H1 (cell line): Measurements from ENCODE around the gene PLIN1. TPM values are rescaled to one million over a fixed set of nuclear protein-coding genes. Genes with fewer than 3 reads are reported as not detected.
A peak's percentile ranks its signal among the peaks of the same experiment; 100 is the strongest.

ENCODE experiments used
- CTCF ChIA-PET: fragments of 300-600 bp; sonication (Branson Sonifier 250); formaldehyde crosslinking; loops from one replicate; lab custom pipeline; 2021; ENCODE audit not compliant: partially characterized antibody; lab: Charles Lee
- POLR2A ChIA-PET: fragments of 300-600 bp; sonication (Branson Sonifier 250); formaldehyde crosslinking; loops from one replicate; lab custom pipeline; 2021; ENCODE audit warnings: inconsistent platforms; ENCODE audit not compliant: partially characterized antibody; lab: Charles Lee
- DNase-seq, 2 experiments: peaks; one replicate each; pipeline versions ENCODE4 v3.0.0 to v3.0.0-alpha.2; 2010 to 2022; ENCODE audit warnings: low spot score in 2 of 2, low read depth in 1 of 2, mixed read lengths in 1 of 2
- FAIRE-seq: peaks from 2 replicates; lab custom pipeline; 2011; peaks lifted over from hg19 to GRCh38; lab: Jason Lieb, UNC
- H2AFZ ChIP-seq: 2 replicates; pipeline ENCODE4 v1.8.1; 2012; ENCODE audit warnings: low read length, inconsistent platforms
- H2AK5ac ChIP-seq: 2 replicates; pipeline ENCODE4 v1.6.1; 2013; ENCODE audit warnings: low read depth, low read length
- H2BK120ac ChIP-seq: replicated peaks from 2 replicates; pipeline ENCODE3; 2013; ENCODE audit warnings: low read depth, low read length, inconsistent platforms
- H2BK12ac ChIP-seq: 2 replicates; pipeline ENCODE4 v1.6.1; 2013; ENCODE audit warnings: low read depth, low read length
- H2BK15ac ChIP-seq: 2 replicates; pipeline ENCODE4 v1.6.1; 2013; ENCODE audit warnings: low read length
- H2BK20ac ChIP-seq: 2 replicates; pipeline ENCODE4 v1.6.1; 2013; ENCODE audit warnings: low read length
- H2BK5ac ChIP-seq: 2 replicates; pipeline ENCODE4 v1.6.1; 2013; ENCODE audit warnings: low read depth, low read length
- H3K14ac ChIP-seq: 2 replicates; pipeline ENCODE4 v1.6.1; 2013; ENCODE audit warnings: inconsistent platforms; ENCODE audit not compliant: insufficient read length
- H3K18ac ChIP-seq: 2 replicates; pipeline ENCODE4 v1.6.1; 2013; ENCODE audit warnings: low read length; ENCODE audit errors: extremely low read depth
- H3K23ac ChIP-seq: 2 replicates; pipeline ENCODE4 v1.6.1; 2013; ENCODE audit warnings: inconsistent platforms; ENCODE audit not compliant: insufficient read length
- H3K23me2 ChIP-seq: 2 replicates; pipeline ENCODE4 v1.6.1; 2013; ENCODE audit warnings: low read depth, low read length
- H3K27ac ChIP-seq: 2 replicates; pipeline ENCODE4 v1.6.1; 2011; ENCODE audit warnings: low read depth, low read length, inconsistent platforms
- H3K27me3 ChIP-seq, 4 experiments: replicated peaks in 1 of 4; 1 replicate in 1 of 4; 2 replicates in 3 of 4; pipeline versions ENCODE4 v1.6.1 to v1.8.1; 2011 to 2013; ENCODE audit warnings: low read length in 3 of 4, mild to moderate bottlenecking in 3 of 4, inconsistent platforms in 2 of 4, mixed read lengths in 2 of 4, moderate library complexity in 1 of 4; ENCODE audit not compliant: control insufficient read depth in 3 of 4, insufficient read depth in 3 of 4; ENCODE audit errors: extremely low read depth in 1 of 4
- H3K36me3 ChIP-seq, 4 experiments: 2 replicates each; pipeline versions ENCODE4 v1.6.1 to v1.8.1; 2011 to 2013; ENCODE audit warnings: mild to moderate bottlenecking in 4 of 4, low read length in 3 of 4, moderate library complexity in 2 of 4, control low read depth in 1 of 4, inconsistent platforms in 1 of 4; ENCODE audit not compliant: insufficient read depth in 4 of 4, control insufficient read depth in 2 of 4
- H3K4ac ChIP-seq: replicated peaks from 2 replicates; pipeline ENCODE3; 2013; ENCODE audit warnings: low read length, low read depth, mixed read lengths, inconsistent platforms; ENCODE audit not compliant: insufficient read length
- H3K4me1 ChIP-seq, 4 experiments: replicated peaks in 1 of 4; 1 replicate in 1 of 4; 2 replicates in 3 of 4; pipeline versions ENCODE4 v1.6.1 to v1.8.1; 2011 to 2013; ENCODE audit warnings: low read length in 3 of 4, inconsistent platforms in 2 of 4, mixed read lengths in 1 of 4; ENCODE audit not compliant: insufficient read depth in 4 of 4, control insufficient read depth in 3 of 4
- H3K4me2 ChIP-seq, 2 experiments: 2 replicates each; pipeline versions ENCODE4 v1.6.1 to v1.8.1; 2011 to 2013; ENCODE audit warnings: low read depth in 2 of 2, low read length in 2 of 2, control low read depth in 1 of 2, inconsistent platforms in 1 of 2, mild to moderate bottlenecking in 1 of 2; ENCODE audit not compliant: insufficient read depth in 1 of 2
- H3K4me3 ChIP-seq, 4 experiments: fragments of 200-600, 300-600 bp in 1 of 4; sonication (generic), shearing (Covaris generic), sonication (Bioruptor Twin) in 1 of 4; 2 replicates each; pipeline versions ENCODE4 v1.5.1 to v1.8.1; 2011 to 2016; ENCODE audit warnings: low read length in 4 of 4, low read depth in 3 of 4, control low read depth in 2 of 4, inconsistent platforms in 2 of 4, mild to moderate bottlenecking in 2 of 4, mixed read lengths in 1 of 4, moderate library complexity in 1 of 4; ENCODE audit not compliant: insufficient read depth in 2 of 4; ENCODE audit errors: extremely low read depth in 1 of 4
- H3K56ac ChIP-seq: replicated peaks from 2 replicates; pipeline ENCODE3; 2013; ENCODE audit warnings: low read depth, mild to moderate bottlenecking, mixed read lengths, low read length, inconsistent platforms; ENCODE audit not compliant: insufficient read length
- H3K79me1 ChIP-seq: 2 replicates; pipeline ENCODE4 v1.6.1; 2013; ENCODE audit warnings: low read depth, low read length, control low read depth
- H3K79me2 ChIP-seq, 2 experiments: 2 replicates each; pipeline versions ENCODE4 v1.6.1 to v1.8.1; 2012 to 2013; ENCODE audit warnings: low read length in 2 of 2, mild to moderate bottlenecking in 2 of 2, inconsistent platforms in 1 of 2; ENCODE audit not compliant: insufficient read depth in 2 of 2, control insufficient read depth in 1 of 2
- H3K9ac ChIP-seq, 4 experiments: replicated peaks in 1 of 4; 1 replicate in 1 of 4; 2 replicates in 3 of 4; pipeline versions ENCODE4 v1.6.1 to v1.8.1; 2011 to 2013; ENCODE audit warnings: low read depth in 3 of 4, low read length in 3 of 4, control low read depth in 2 of 4, mild to moderate bottlenecking in 2 of 4, moderate library complexity in 2 of 4, inconsistent platforms in 1 of 4; ENCODE audit errors: extremely low read depth in 1 of 4
- H3K9me3 ChIP-seq, 2 experiments: 2 replicates each; pipeline versions ENCODE4 v1.6.1 to v1.8.1; 2012 to 2013; ENCODE audit warnings: mild to moderate bottlenecking in 2 of 2, moderate library complexity in 2 of 2, control low read depth in 1 of 2, inconsistent platforms in 1 of 2, low read depth in 1 of 2, low read length in 1 of 2, mixed read lengths in 1 of 2; ENCODE audit not compliant: insufficient read depth in 2 of 2
- H4K20me1 ChIP-seq, 2 experiments: replicated peaks in 1 of 2; 2 replicates each; pipeline versions ENCODE3 to v1.8.1; 2011 to 2013; ENCODE audit warnings: inconsistent platforms in 2 of 2, low read length in 2 of 2, mild to moderate bottlenecking in 1 of 2; ENCODE audit not compliant: insufficient read depth in 2 of 2, control insufficient read depth in 1 of 2
- H4K5ac ChIP-seq: 2 replicates; pipeline ENCODE4 v1.6.1; 2013; ENCODE audit warnings: low read length, low read depth, mixed read lengths, inconsistent platforms; ENCODE audit not compliant: insufficient read length
- H4K8ac ChIP-seq: 2 replicates; pipeline ENCODE4 v1.8.0; 2013; ENCODE audit warnings: mild to moderate bottlenecking, moderate library complexity, low read length, inconsistent platforms; ENCODE audit not compliant: insufficient read depth; ENCODE audit errors: extremely low read depth
- H4K91ac ChIP-seq: replicated peaks from 2 replicates; pipeline ENCODE3; 2013; ENCODE audit warnings: low read length, mixed read lengths, inconsistent platforms; ENCODE audit not compliant: insufficient read length
- MAFK ChIP-seq: IDR thresholded peaks from 2 replicates; pipeline ENCODE4 v1.6.1; 2012; ENCODE audit warnings: low read depth, mild to moderate bottlenecking, improper control_type of control experiment, low read length
- MAX ChIP-seq: IDR thresholded peaks from 2 replicates; pipeline ENCODE4 v1.6.1; 2012; ENCODE audit warnings: inconsistent platforms
- POLR2AphosphoS5 ChIP-seq: IDR thresholded peaks from 2 replicates; pipeline ENCODE4 v1.6.1; 2011; ENCODE audit warnings: low read depth, low read length
- SRF ChIP-seq: IDR thresholded peaks from 2 replicates; pipeline ENCODE4 v1.6.1; 2011; ENCODE audit warnings: mild to moderate bottlenecking, low read depth, low read length, moderate library complexity
- TCF12 ChIP-seq: IDR thresholded peaks from 2 replicates; pipeline ENCODE4 v1.6.1; 2011; ENCODE audit warnings: low read depth, mild to moderate bottlenecking, low read length
- WGBS, 2 experiments: shearing (Covaris generic) in 1 of 2; methylation state at CpG; one replicate each; pipeline versions ENCODE4 v1.1.6 to v1.1.7; 2013 to 2015; ENCODE audit warnings: low lambda C conversion rate in 2 of 2, mixed read lengths in 2 of 2, inconsistent platforms in 1 of 2, low coverage in 1 of 2, missing lambda C conversion rate in 1 of 2; ENCODE audit not compliant: insufficient replicate concordance in 2 of 2, insufficient coverage in 1 of 2, insufficient read length in 1 of 2; ENCODE audit errors: extremely low coverage in 1 of 2, missing lambda C conversion rate in 1 of 2; 5-methylcytosine and 5-hydroxymethylcytosine counted together
- polyA plus RNA-seq, 7 experiments: library from polyadenylated mRNA; depleted of rRNA in 3 of 7; stranded (reverse) in 5 of 7; unstranded in 2 of 7; fragments of >200 nt in 5 of 7; fragments of 200-250 nt in 2 of 7; gene quantifications; 1 replicate in 5 of 7; 2 replicates in 1 of 7; 4 replicates in 1 of 7; pipeline versions ENCODE4 v1.2.1 to v1.2.3, GENCODE V29; 2011 to 2013; ENCODE audit warnings: missing spikeins in 2 of 7, mixed read lengths in 2 of 7
- total RNA-seq: library from RNA; stranded (reverse); fragmentation: NEBNext Ultra II Directional; extraction: Animal tissue kit (Norgen Biotek cat#: 25700); gene quantifications from 2 replicates; pipeline ENCODE4 v1.2.1, GENCODE V29; 2021
- TF ChIP-seq, protein P1 (sequence below): IDR thresholded peaks from 2 replicates; pipeline ENCODE4 v1.6.1; 2012; ENCODE audit warnings: inconsistent platforms

PLIN1 gene
- total and polyA plus RNA-seq, 2 of the 8 experiments (the other 6 are each of a cell fraction or from before 2014, with no cell fraction given), result 0.33 TPM; not detected in 1

DNA sequence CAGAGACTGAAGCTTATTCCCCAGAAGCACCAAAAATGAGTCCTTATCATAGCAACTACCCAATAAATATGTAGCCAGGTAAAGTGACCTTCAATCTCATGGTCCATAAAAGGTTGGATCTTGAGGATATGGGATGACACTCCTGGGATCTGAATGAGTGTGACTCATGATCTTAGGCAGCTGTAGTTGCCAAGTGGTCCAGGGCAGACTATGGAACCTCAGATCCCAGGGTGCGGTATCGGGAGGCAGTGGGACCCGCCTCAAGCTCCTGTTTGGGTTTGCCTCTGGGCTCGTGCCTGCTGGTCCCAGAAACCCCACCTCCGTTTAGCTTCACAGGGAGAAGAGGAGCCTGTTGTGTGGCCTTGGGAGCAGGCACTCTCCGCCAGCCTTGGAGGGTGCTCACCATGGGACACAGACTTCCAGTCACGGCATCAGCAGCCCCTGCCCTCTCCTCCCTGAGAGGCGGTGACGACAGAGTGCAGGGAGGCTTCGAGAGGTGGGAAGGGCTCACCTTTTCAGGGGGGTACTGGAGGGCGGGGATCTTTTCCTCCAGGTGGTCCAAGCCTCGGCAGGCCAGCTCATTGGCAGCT, 8.1 kb downstream of the PLIN1 start:
- Histone ChIP-seq H3K4me2 (no peak overlapping the region), H3K27me3 (peaks cover 0 to 8% (median 2%) of the 10 kb centered on the region in 4 experiments; a peak in 3 of 7 replicates), H4K8ac (no peak overlapping the region), H3K23ac (no peak overlapping the region), H2BK12ac (peak overlapping the region; percentile 9; the same call in 1 of the 2 replicates), H4K20me1 (no peaks in the 10 kb centered on the region), H3K23me2 (no peaks in the 10 kb centered on the region), H3K18ac (no peak overlapping the region), H3K79me1 (no peaks in the 10 kb centered on the region), H3K27ac (no peak overlapping the region), H4K91ac (no peak overlapping the region), H3K9me3 (no peaks in the 10 kb centered on the region), H2BK15ac (no peak overlapping the region), H4K5ac (no peak overlapping the region), H2AFZ (no peak overlapping the region), H2BK20ac (no peak overlapping the region), H3K79me2 (no peaks in the 10 kb centered on the region), H3K14ac (no peak overlapping the region), H3K4ac (no peak overlapping the region), H2AK5ac (no peak overlapping the region), H3K56ac (no peak overlapping the region), H2BK5ac (no peak overlapping the region), H3K4me1 (peaks cover 0 to 8% (median 3%) of the 10 kb centered on the region in 4 experiments; a peak in 6 of 7 replicates), H3K9ac (no peak overlapping the region), H3K4me3 (no peak overlapping the region), H2BK120ac (no peak overlapping the region), H3K36me3 (no peaks in the 10 kb centered on the region)
- no peak for FAIRE-seq
- DNase-seq, result no peak
- 87% methylated on average over 12 of the region's 12 CpGs; no CpG with 5 or more reads in 1 of the 2 experiments for WGBS, 2 experiments
- ChIA-PET POLR2A (interaction anchor here (1.1 to 1.5 kb wide), 2 partner anchors 23 to 96 kb away, joined by 3 read pairs; partner anchors contain the start of gene TICRR), CTCF (interaction anchor here (1.0 to 6.6 kb wide), 8 partner anchors 10 to 90 kb away, joined by 3 to 43 read pairs (median 12); partner anchors contain the start of genes PEX11A and WDR93)
- TF ChIP-seq, protein P1, sequence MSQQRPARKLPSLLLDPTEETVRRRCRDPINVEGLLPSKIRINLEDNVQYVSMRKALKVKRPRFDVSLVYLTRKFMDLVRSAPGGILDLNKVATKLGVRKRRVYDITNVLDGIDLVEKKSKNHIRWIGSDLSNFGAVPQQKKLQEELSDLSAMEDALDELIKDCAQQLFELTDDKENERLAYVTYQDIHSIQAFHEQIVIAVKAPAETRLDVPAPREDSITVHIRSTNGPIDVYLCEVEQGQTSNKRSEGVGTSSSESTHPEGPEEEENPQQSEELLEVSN, result no peak
- no peak for TF ChIP-seq TCF12
- no peak for TF ChIP-seq MAX
- no peak for TF ChIP-seq SRF
- no peak for TF ChIP-seq POLR2AphosphoS5
- no peak for TF ChIP-seq MAFK
